Stomach (tissue), 4 donors: ENCODE results near the gene SIRPB2.

Experiments
- POLR2A ChIP-seq, 4 donors: fragments of 450-650 bp; IDR thresholded peaks; one replicate each; pipeline ENCODE4 v1.6.1; 2016; ENCODE audit warnings: antibody characterized with exemption in 4 of 4, control low read depth in 2 of 4, mild to moderate bottlenecking in 1 of 4, moderate library complexity in 1 of 4
- POLR2AphosphoS5 ChIP-seq, 3 donors: sonication (generic); formaldehyde crosslinking; IDR thresholded peaks; one replicate each; pipeline ENCODE4 v1.6.1; 2016; ENCODE audit warnings: antibody characterized with exemption in 3 of 3
- TF ChIP-seq, protein P1 (sequence below), 7 experiments: fragments of 450-650 bp in 4 of 7; fragments of 200-600 bp in 3 of 7; sonication (generic) in 3 of 7; IDR thresholded peaks; one replicate each; pipeline ENCODE4 v1.5.1; 2016 to 2019; ENCODE audit warnings: antibody characterized with exemption in 7 of 7, control low read depth in 2 of 7, mild to moderate bottlenecking in 1 of 7

DNA sequence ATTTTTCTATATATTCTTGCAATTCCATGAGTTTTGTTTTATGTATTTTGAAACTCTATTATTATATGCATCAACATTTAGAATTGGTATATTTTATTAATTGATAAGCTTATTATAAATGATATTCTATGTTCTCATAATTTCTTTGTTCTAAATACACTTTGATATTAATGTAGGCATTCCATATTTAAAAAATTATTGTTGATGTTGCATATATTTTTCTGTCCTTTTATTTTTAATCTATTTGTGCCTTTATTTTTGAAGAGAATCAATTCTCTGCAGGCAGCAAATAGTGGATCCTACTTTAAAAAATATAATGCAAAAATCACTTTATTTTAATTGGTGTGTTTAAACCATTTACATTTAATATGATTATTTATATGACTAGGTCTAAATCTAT is 36.7 kb upstream of the SIRPB2 start:
- TF ChIP-seq POLR2AphosphoS5 (IDR thresholded peaks at IDR 0.05) (no peak), POLR2A (IDR thresholded peaks at IDR 0.05) (no peak)
- TF ChIP-seq, protein P1, sequence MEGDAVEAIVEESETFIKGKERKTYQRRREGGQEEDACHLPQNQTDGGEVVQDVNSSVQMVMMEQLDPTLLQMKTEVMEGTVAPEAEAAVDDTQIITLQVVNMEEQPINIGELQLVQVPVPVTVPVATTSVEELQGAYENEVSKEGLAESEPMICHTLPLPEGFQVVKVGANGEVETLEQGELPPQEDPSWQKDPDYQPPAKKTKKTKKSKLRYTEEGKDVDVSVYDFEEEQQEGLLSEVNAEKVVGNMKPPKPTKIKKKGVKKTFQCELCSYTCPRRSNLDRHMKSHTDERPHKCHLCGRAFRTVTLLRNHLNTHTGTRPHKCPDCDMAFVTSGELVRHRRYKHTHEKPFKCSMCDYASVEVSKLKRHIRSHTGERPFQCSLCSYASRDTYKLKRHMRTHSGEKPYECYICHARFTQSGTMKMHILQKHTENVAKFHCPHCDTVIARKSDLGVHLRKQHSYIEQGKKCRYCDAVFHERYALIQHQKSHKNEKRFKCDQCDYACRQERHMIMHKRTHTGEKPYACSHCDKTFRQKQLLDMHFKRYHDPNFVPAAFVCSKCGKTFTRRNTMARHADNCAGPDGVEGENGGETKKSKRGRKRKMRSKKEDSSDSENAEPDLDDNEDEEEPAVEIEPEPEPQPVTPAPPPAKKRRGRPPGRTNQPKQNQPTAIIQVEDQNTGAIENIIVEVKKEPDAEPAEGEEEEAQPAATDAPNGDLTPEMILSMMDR (IDR thresholded peaks at IDR 0.05), result no peak
